ENCODE measurements around the gene LRRC30.
"Not testable (repeated sequence)": the region's sequence is repeated elsewhere in the genome, so short reads cannot be mapped to it uniquely, and the experiment has no call there.

Gene LRRC30

DNA sequence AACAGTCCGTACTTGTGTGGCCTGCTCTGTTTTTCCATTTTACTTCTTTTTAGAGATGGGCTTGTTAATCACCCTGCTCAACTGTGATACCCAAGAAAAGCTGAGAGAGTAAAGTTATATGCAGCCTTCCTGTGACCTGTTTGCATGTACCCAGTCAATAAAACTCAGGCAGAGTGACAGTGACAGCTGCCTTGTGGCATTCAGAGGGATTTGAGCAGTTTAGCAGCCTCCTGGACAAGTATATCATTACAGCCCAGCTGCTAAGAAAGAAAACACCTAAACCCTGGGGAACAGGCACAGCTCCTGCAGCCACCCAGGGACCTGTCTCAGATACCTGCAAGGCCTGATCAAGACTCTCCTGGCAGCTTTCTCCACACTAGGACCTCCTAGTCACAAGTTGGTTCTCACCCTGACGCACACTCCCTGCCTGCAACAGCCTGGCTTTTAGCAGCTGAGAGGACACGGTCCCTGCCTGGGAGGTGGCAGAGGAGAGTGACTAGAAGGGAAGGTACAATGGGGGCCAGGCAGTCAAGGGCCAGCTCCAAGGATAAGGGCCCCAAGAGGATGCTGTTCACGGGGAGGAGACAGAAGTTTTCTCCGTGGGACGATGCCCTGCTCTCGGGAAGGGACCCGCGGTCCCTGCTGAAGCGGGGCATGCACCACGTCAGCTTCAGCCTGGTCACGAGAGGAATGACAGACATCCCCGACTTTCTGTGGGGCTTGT lies at the start of gene LRRC30:
TSS of gene LRRC30 (plus strand) at position 464 of the 724 bp plus-strand sequence. CDS start at position 514, 50 bp downstream.
- DNase-seq (ENCODE audit: low read depth in 1 of 2, low spot score in 1 of 2): no peak

DNA sequence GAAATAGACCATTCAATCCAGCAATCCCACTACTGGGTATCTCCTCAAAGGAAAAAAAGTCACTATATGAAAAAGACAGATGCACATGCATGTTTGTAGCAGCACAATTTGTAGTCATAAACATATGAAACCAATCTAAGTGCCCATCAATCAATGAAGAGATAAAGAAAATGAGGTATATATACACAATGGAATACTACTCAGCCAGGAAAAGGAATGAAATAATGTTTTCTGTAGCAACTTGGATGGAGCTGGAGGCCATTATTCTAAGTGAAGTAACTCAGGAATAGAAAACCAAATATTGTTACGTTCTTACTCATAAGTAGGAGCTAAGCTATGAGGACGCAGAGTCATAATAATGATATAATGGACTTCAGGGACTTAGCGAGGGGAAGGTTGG lies 45.2 kb upstream of the LRRC30 start:
- DNase-seq (ENCODE audit: low read depth in 1 of 2, low spot score in 1 of 2): no peak

DNA sequence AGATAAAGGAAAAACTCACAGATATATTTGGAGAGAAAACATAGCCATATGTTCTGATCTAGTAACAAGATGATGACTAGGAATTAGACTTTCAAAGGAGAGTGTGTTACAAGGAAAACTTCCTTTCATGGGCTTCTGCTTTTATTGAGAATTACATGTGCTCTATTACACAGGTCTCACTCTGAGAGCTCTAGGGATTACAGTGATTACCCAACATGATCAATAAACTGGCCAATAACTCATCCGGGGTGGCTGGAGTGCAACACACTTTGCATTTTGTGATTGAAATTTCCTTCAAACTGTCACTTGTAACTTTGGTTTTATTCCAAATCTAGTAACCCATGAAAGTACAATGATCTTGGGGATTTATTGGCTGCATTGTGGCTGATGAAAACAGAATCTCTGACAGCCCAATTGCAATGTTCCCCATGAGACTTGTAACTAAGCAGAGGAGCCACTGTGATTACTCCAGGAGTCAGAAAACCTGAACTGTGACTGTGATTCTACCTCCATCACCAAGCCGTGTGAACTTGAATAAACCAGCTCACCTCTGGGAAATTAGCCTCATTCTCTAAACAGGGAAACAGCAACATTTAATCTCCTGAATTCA lies 40.2 kb upstream of the LRRC30 start:
- DNase-seq (ENCODE audit: low read depth in 1 of 2, low spot score in 1 of 2): no peak

DNA sequence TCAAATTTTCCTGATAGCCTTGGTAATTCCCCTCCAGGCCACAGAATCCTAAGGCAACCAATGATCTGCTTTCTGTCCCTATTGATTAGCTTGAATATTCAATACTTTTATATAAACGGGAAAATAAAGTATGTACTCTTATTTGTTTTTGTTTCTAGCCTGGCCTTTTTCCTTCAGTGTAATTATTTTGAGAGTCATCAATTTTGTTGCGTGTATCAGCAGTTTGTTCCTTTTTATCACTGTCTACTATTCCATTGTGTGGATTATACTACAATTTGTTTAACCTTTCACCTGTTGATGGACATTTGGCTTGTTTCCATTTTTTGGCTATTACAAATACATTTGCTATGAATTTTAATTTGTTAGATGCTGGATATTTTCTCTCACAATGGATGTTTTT lies 39.2 kb upstream of the LRRC30 start:
- DNase-seq (ENCODE audit: low read depth in 1 of 2, low spot score in 1 of 2): no peak

DNA sequence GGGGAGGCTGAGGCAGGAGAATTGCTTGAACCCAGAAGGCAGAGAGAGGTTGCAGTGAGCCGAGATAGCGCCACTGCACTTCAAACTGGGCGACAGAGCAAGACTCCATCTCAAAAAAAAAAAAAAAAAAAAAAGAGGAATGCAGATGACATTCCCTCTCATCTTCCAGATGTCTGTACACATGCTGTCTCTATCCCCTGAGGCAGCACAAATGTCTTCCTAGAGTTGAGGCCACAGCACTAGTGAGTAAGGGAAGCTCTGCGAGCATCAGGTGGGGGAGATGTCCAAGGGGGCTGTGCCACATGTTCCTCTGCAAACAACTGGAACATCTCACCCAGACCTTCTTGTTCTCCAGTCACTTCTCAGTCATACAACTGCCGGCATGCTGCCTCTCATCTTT lies 35.6 kb upstream of the LRRC30 start:
- no peak for DNase-seq (ENCODE audit: low read depth in 1 of 2, low spot score in 1 of 2)

GRCh38 chr18:7196421-7196820 lies 34.5 kb upstream of the LRRC30 start:
- no peak for DNase-seq (ENCODE audit: low read depth in 1 of 2, low spot score in 1 of 2)

DNA sequence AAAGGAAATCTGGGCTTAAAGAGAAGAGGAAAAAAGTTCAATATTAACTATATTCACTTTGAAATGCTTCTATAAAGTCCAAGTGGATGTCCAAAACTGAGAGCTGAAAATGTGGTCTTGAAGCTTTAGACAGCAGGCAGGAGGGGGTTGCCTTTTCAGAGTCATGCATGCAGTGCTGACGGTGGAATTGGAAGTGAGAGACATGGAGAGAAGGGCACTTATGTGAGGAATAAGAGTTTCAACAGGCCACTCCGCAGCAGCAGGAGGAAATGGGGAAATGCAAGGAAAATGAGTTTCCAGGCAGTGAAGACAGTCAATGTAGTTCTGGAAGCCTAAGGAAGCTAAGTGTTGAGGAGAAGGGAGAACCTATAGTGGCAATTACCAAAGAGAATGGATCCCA lies 33.0 kb upstream of the LRRC30 start:
- DNase-seq (ENCODE audit: low read depth in 1 of 2, low spot score in 1 of 2): no peak

GRCh38 chr18:7198326-7198725 lies 32.6 kb upstream of the LRRC30 start:
- no peak for DNase-seq (ENCODE audit: low read depth in 1 of 2, low spot score in 1 of 2)

- no peak for DNase-seq (ENCODE audit: low read depth in 1 of 2, low spot score in 1 of 2)
These were observed 29.8 kb upstream of the LRRC30 start for GRCh38 chr18:7201096-7201495.

- no peak for DNase-seq (ENCODE audit: low read depth in 1 of 2, low spot score in 1 of 2)
These were observed 28.7 kb upstream of the LRRC30 start for GRCh38 chr18:7202169-7202568.

DNA sequence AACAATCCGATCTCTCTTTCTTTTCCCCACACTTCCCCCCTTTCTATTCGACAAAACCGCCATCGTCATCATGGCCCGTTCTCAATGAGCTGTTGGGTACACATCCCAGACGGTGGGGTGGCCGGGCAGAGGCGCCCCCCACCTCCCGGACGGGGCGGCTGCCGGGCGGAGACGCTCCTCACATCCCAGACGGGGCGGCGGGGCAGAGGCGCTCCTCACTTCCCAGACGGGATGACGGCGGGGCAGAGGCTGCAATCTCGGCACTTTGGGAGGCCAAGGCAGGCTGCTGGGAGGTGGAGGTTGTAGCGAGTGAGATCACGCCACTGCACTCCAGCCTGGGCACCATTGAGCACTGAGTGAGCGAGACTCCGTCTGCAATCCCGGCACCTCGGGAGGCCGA lies 27.3 kb upstream of the LRRC30 start:
- DNase-seq (ENCODE audit: low read depth in 1 of 2, low spot score in 1 of 2): not testable (repeated sequence)

GRCh38 chr18:7205346-7205745 lies 25.5 kb upstream of the LRRC30 start:
- DNase-seq (ENCODE audit: low read depth in 1 of 2, low spot score in 1 of 2): no peak

DNA sequence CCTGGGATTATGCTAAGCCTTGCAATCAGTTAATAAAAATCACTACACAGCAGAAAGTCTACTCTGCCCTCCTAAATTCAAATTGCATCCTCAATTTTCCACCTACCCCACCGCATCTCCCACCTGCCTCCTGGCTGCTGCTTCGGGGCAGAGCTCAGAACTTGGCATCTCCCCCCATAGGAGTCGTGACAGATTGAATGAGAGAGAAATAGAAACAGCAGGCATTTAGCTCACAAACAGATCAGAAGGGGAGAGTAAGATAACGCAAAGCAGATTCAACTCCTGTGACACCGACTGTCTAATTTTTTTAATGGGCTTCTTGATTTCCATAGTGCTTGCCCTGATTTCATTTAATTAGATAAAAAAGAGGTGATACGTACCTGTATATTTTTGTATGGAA lies 24.7 kb upstream of the LRRC30 start:
- DNase-seq (ENCODE audit: low read depth in 1 of 2, low spot score in 1 of 2): no peak

DNA sequence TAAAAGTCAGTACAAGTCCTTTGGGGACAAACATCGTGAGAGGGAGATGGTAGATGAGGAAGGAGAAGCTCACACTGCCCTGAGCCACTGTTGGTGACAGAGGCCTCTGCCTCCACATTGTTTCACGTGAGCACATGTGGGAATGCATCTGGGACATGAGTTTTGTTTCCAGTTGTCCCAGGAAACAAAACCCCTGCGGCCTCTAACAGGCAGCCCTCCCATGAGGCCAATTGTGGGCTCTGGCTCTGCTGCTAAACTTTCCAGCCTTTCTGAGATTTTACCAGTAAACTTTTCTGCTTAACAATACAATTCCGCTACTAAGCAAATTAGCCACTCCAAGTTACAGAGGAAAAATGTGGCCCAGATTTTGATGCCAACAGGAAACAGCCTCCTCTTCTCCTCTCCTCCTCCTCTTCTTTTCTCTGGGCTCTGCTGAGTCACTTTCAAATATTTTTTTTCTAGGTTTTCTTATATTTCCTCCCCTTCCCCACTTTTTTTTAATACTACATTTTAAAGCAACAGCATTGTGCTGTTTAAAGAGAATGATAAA lies 23.4 kb upstream of the LRRC30 start:
- no peak for DNase-seq (ENCODE audit: low read depth in 1 of 2, low spot score in 1 of 2)

DNA sequence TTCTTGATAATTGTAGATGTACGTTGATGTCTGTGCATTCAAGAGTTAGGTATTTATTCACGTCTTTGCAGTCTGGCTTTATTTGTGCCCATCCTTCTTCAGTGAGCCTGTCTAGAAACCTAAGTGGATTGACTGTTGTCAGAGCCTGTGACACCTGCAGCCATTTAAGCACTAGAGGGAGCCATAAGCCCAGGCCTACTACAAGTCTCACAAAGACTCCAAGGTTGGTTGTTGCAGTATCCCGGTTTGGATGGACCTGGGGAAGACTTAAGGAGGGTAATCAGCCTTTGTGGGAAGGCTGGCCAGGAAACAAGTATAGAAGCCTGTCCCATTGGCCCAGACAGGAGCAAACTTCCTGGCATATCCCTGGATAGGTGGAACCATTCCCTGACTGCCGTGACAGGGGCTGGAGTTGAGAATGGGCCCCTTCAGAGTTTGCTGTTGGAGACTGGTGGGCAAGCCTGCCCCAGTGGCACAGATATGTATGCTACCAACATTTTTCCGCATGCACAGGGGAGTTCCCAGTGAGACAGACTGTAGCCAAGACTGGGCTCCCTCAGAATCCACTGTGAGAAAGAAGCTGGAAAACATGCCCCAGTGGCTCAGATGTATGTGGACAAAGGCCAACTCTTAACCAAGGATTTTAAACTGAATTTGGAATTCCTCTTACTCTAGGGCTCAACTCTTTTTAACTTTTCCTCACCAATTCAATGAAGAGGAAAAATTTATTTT lies 9.3 kb upstream of the LRRC30 start:
- DNase-seq (ENCODE audit: low read depth in 1 of 2, low spot score in 1 of 2): no peak

- DNase-seq (ENCODE audit: low read depth in 1 of 2, low spot score in 1 of 2): no peak
These were observed 6.7 kb upstream of the LRRC30 start for GRCh38 chr18:7224198-7224597.

DNA sequence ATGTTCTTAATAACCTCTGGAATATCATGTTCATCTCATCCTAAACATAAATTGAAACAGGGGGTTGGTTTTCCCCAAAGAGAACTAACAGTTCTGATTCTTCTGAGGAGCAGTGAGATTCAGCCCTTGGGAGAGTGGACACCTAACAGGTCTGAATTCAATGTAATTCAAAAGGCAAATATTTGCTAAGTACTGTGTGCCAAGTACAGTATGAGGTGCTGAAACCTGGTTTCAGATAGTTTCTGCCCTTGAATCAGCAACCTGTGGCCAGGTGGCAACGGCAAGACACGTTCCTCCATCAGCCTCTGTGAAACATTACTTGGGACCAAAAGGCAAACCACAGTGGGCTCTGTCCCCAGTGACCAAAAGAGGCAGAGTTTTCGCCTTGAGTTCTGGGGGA lies 1.3 kb downstream of the LRRC30 start:
- DNase-seq (ENCODE audit: low read depth in 1 of 2, low spot score in 1 of 2): no peak

DNA sequence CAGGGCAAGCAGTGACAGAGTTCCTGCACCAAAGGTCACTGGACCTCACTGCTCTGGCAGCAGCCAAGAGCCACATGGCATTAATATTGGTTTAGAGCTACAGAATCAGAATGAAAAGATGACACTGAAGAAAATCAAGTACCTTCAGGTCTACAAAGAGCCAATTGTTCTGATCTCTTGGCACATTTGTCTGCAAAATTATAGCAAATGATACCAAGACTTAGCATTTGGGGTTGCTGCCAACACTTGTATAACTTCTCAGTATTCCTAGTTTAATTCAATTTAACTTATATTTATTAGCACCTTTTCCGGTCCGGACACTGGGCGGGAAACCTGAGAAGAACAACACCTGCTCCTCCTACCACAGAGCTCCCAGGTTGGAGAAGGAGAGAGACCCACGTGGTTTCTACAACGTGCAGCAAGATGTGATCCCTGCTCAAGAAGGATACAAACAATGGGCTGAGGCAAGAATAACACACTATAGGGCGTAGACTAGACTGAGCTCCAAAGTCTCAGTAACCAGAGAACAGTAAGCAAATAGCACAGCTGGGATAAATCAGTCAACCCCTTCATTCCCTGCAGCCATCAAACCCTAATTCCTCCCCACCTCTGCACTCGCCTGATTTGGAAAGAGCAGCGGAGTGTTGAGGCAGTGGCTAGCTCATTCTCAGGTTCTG lies 2.4 kb downstream of the LRRC30 start:
- DNase-seq (ENCODE audit: low read depth in 1 of 2, low spot score in 1 of 2): no peak

DNA sequence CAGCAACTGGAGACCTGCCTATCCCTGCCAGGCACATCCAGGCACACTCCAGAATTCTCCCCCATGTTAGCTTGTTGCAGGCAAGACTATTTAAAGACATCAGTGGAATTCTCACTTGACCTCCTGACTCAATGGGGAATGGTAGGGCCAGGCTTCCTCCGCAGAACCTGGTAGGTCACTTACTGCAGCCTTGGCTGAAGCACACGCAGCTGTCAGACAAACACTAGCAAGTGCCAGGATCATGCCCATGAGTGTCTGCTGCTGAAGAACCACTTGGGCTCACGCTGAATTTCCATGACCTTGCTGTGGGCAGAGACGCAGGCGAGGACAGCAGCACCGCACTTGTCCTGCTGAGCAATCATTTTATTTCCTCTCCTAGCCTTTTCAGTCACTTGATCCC lies 3.2 kb downstream of the LRRC30 start:
- no peak for DNase-seq (ENCODE audit: low read depth in 1 of 2, low spot score in 1 of 2)

- DNase-seq (ENCODE audit: low read depth in 1 of 2, low spot score in 1 of 2): no peak
These were observed 4.1 kb downstream of the LRRC30 start for GRCh38 chr18:7234956-7235355.

- DNase-seq (ENCODE audit: low read depth in 1 of 2, low spot score in 1 of 2): no peak
These were observed 5.2 kb downstream of the LRRC30 start for GRCh38 chr18:7236072-7236471.

DNA sequence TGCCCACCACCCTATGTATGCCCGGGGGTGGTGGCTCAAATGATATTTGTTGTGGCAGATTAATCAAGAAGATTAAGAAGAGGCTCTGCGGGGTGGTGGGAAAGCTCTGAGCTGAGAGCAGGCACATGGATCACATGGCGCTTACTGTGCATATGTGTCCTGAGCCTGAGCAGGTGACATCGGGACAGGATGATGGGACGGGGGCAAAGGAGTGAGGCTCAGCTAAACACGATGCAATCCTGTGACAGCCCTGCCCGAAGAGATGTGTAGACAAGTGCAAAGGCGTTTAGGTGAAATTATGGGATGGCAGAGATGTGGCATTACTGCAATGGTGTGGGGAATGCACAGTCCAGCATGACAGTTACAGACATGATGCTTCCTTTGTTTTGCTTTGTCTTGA lies 6.0 kb downstream of the LRRC30 start:
- DNase-seq (ENCODE audit: low read depth in 1 of 2, low spot score in 1 of 2): no peak
